Stimulated activated CD8-positive, alpha-beta memory T cell treated with anti-CD3 and anti-CD28 coated beads, Interleukin-7, amount 100 ng/mL, for 1 hour (primary cell): ENCODE measurements around the gene E2F1.

Experiments used
- DNase-seq, 2 donors: peaks; one replicate each; pipeline ENCODE4 v3.0.0-alpha.2; 2020; ENCODE audit warnings: low read depth in 2 of 2

The E2F1 gene

DNA sequence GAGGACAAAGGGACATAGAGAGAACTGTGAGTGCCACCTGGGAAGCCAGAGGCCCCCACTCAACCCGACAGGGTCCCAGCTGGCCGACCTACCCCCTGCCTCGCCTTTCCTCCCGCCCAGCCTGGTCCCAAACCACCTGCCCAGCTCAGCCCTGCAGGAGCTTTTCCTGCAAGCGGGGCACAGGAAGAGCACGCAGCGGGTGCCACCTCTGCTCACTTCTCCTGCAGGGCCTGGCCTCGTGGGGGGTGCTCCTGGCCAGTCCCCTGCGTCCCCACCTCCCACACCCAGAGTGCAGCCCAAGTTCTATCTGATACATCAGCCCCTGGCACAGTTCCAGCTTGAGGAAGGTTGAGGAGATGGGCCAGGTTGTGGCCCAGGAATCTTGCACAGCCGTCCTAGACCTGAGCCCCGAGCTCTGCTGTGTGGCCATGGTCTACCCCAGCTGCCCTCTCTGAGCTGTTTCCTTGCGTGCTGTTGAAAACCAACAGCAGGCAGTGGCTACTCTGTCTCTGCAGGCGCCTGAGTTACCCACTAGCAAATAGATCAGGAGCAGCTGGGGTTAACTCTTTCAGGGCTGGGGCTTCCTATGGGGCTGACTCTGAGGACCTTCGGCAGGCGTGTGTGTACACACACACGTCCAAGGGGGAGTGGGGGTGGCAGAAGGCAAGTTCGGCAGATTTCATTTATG lies 13.6 kb downstream of the E2F1 start:
- no peak for DNase-seq

- DNase-seq: no peak
Measured at GRCh38 chr20:33671573-33672288, 14.5 kb downstream of the E2F1 start.

DNA sequence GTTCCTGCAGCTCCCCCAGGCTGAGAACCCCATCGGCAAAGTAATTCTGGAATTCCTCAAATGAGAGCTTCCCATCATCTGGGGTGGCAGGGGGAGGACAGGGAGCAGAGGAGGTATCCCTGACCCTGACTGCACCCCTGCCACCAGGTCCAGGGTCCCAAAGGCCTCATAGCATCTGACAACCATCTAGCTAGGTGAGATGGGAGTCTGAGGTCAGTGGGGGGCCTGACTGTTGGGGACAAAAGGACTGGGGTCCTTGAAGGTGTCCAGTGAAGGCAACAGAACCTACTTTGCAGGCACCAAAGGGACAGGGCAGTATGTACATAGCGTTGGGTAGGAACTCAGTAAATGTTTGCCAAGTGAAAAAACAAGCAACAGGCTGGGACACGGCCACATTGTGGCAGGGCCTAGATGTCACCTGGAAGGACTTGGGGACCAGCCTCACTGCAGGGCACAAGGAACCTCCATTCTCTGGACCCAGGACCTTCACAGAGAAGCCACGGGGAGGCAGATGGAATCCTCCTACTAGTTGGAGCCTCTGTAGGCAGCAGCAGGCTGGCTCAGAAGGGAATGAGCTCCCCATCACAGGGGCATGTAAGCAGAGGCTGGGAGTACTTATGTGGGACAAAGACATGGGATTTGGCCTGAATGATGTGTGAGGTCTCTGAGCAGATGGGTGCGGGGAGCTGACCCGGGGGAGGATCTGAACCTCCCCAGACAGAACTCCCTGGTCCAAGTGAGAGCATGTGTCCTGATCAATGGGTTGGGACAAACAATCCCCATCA lies 15.3 kb downstream of the E2F1 start:
- DNase-seq: no peak

GRCh38 chr20:33669873-33670640 lies 16.1 kb downstream of the E2F1 start:
- no peak for DNase-seq

- DNase-seq: no peak
Measured at GRCh38 chr20:33669224-33669623, 17.0 kb downstream of the E2F1 start.

GRCh38 chr20:33668466-33669155 lies 17.6 kb downstream of the E2F1 start:
- DNase-seq: no peak

GRCh38 chr20:33667676-33668465 lies 18.3 kb downstream of the E2F1 start:
- peak; percentile 52 to 55 for DNase-seq

DNA sequence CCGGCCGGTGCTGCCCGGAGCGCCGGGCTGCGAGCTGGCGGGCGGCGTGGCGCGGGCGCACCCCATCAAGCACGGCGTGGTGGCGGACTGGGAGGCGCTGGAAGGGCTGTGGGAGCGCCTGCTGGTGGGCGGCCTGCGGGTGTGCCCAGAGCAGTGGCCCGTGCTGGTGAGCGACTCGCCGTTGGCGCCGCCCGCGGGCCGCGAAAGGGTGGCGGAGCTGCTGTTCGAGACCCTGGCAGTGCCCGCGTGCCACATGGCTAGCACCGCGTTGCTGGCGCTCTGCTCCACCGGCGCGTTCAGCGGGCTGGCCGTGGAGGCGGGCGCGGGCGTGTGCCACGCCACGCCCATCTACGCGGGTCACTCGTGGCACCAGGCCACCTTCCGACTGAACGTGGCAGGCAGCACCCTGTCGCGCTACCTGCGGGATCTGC lies 18.9 kb downstream of the E2F1 start:
- DNase-seq: no peak

GRCh38 chr20:33666293-33667244 lies 19.6 kb downstream of the E2F1 start, which contains the start of gene ACTL10:
Gene ACTL10 (plus strand): TSS chr20:33666943. CDS start chr20:33667498, 555 bp downstream.
- DNase-seq: peak; percentile 55 to 63

- no peak for DNase-seq
Measured at GRCh38 chr20:33664762-33665144, 21.4 kb downstream of the E2F1 start.

GRCh38 chr20:33664085-33664761 lies 22.0 kb downstream of the E2F1 start:
- no peak for DNase-seq

DNA sequence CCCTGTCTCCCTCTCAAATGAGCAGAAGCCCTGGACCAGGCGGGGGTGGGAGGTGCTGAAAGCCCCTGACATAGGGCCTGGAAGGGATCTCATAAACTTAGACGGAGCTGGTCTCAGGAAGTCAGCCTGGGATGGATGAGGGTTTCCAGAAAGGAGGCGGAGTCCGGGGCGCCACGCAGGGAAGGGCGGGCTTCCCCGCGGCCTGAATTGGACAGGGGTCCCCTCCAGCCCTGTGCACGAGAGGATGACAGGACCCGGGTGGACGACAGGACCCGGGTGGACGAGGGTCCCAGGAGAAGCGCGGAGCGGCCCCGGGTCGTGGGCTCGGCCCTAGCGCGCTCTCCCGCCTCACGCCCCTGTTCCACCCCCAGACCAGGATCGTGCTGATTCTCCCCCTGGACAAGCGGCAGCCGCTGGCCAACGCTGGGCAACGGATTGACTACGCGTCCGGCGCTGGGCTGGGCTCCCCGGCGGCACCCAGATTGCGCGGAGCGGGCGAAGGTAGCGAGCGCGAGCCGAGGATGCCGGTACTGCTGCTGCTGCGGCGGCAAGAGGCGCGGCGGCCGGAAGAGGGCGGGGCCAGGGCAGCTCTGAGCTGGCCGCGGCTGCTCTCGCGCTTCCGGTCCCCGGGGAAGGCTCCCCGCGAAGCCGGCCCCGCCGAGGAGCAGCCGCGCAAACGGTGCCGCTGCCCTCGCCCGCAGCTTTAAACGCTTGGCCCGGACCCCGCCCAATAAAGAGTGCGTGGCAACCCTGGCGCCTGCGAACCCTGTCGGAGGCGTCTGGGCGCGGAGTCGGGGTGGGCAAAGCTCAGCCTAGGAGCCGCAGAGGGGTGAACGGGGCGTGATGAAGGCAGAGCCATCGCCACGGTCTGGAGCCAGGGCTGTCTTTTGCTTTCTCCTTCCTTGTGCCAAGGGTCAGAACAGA lies 22.8 kb downstream of the E2F1 start:
- DNase-seq: peak; percentile 65

DNA sequence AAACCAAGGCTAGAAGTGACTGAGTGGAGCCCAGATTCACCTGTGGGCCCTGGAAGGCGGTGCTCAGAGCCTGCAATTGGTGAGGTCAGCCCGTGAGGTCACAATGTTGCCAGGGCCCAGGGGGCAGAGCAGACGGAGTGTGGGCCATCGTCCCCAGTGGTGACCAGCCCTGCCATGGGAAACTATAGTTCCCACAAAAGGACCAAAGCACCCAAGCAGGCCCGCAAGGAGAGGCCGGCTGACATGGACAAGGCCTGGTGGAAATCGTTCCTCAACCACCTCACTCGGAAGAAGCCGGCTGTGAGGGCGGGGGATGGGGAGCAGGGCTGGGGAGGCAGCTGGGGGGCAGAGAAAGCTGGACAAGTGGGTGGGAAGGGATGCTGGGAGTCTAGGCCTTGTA lies 24.0 kb downstream of the E2F1 start, which contains the start of gene C20orf144:
Gene C20orf144 (plus strand): TSS at position 156 of the 400 bp plus-strand sequence. CDS start 19 bp downstream, at position 175.
- no peak for DNase-seq

- DNase-seq: no peak
Measured at GRCh38 chr20:33660685-33661058, 25.5 kb downstream of the E2F1 start.

- DNase-seq: no peak
Measured at GRCh38 chr20:33660035-33660684, 26.0 kb downstream of the E2F1 start.

DNA sequence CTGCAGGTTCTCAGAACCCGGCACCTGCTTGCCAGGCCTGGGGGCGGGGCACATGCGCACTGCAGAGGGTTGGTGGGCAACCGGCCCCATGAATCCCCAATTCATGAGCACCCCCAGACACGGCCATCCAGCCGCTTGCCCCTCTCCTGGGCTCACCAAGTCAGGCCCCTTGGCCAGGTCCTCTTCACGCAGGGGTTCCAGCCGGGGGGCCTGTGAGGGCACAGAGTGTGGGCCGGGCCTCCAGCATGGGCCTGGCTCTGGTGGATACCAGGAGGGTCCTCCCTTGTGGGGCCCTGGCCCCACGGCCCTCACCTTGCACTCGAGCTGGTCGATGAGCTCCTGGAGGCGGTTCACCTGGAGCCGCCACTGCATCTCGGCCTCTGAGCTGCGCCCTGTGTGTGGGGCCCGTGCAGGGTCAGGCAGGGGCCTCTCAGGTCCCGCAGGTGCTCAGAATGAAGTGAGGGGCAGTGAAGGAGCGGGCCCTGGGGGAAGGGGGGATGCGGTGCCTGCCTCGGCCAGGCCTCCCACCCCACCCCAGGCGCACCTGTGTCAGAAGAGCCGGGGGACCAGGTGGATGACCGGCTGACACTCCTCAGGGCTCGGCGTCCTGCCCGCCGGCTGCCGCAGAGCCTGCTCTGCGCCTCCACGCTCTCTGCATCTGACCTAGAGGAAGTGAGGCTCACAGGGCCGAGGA lies 26.7 kb downstream of the E2F1 start:
- DNase-seq: no peak
